Measurements from ENCODE around the gene UBE3B. TPM values are rescaled to one million over a fixed set of nuclear protein-coding genes. Genes with fewer than 3 reads are reported as not detected.

The UBE3B gene
- total RNA-seq, 1 experiment from 2014 or later, result 25.7 TPM

DNA sequence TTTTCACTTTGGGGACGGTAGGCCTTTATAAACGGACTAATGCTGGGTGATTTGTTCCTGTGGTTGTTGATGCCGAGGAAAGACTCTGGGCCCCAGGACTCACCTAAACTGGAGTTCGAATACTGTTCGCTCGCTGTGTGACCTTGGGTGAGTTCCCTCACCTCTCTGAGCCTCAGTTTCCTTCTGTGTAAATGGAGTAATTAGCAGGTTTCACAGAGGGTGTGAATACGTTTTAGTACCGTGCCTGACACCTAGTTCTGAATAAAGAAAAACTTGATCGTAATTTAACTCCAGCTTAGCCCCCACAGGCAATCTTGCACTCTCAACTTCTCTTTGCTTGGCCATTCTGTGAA, 505 bp downstream of the UBE3B start:
- DNase-seq, result no peak
- H3K9me2 ChIP-seq (replicated peaks; ENCODE audit: low read length), result no peaks in the 10 kb centered on the region
- H2AFZ ChIP-seq (ENCODE audit: low read length), result peak overlapping the region; percentile 91
- H3K4me3 ChIP-seq (ENCODE audit: low read length), result peak overlapping the region; percentile 90
- POLR2A ChIA-PET (ENCODE audit: unreplicated experiment), result no interaction called here
- no peak overlapping the region for H3K27ac ChIP-seq (ENCODE audit: low read length)
- H3K9ac ChIP-seq (ENCODE audit: low read length), result peak overlapping the region; percentile 86
- H3F3A ChIP-seq (ENCODE audit: low read length, unreplicated experiment), result no peaks in the 10 kb centered on the region
- no peaks in the 10 kb centered on the region for H3K9me3 ChIP-seq (ENCODE audit: low read length)
- CTCF ChIA-PET, result interaction anchor here (0.7 kb wide), 1 partner anchor 50 kb away, joined by 3 read pairs; no protein-coding TSS in a partner anchor
- no peaks in the 10 kb centered on the region for H3K27me3 ChIP-seq (ENCODE audit: low read length)
- no peaks in the 10 kb centered on the region for H3K36me3 ChIP-seq (ENCODE audit: low read depth, low read length)
- TF ChIP-seq EZH2 (IDR thresholded peaks at IDR 0.05; ENCODE audit: low read length, unreplicated experiment) (no peak), EZH2phosphoT487 (IDR thresholded peaks at IDR 0.05; ENCODE audit: borderline replicate concordance, low read length) (no peak)
- TF ChIP-seq, protein P1, sequence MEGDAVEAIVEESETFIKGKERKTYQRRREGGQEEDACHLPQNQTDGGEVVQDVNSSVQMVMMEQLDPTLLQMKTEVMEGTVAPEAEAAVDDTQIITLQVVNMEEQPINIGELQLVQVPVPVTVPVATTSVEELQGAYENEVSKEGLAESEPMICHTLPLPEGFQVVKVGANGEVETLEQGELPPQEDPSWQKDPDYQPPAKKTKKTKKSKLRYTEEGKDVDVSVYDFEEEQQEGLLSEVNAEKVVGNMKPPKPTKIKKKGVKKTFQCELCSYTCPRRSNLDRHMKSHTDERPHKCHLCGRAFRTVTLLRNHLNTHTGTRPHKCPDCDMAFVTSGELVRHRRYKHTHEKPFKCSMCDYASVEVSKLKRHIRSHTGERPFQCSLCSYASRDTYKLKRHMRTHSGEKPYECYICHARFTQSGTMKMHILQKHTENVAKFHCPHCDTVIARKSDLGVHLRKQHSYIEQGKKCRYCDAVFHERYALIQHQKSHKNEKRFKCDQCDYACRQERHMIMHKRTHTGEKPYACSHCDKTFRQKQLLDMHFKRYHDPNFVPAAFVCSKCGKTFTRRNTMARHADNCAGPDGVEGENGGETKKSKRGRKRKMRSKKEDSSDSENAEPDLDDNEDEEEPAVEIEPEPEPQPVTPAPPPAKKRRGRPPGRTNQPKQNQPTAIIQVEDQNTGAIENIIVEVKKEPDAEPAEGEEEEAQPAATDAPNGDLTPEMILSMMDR (conservative IDR thresholded peaks at IDR 0.05; ENCODE audit: low read depth, low read length), result no peak
- no peak for ATAC-seq
- no peaks in the 10 kb centered on the region for H4K20me1 ChIP-seq (ENCODE audit: low read length)
- peaks cover 26% of the 10 kb centered on the region for H3K4me1 ChIP-seq (ENCODE audit: insufficient read depth, low read length)
- H3K4me2 ChIP-seq (ENCODE audit: low read length), result peak overlapping the region; percentile 94
- H3K79me2 ChIP-seq (ENCODE audit: low read length), result peaks cover 68% of the 10 kb centered on the region
- TSS peak; percentile 73 for BruUV-seq (replicated peaks)
- intact Hi-C loops (cut with micrococcal nuclease), result no loop called here

DNA sequence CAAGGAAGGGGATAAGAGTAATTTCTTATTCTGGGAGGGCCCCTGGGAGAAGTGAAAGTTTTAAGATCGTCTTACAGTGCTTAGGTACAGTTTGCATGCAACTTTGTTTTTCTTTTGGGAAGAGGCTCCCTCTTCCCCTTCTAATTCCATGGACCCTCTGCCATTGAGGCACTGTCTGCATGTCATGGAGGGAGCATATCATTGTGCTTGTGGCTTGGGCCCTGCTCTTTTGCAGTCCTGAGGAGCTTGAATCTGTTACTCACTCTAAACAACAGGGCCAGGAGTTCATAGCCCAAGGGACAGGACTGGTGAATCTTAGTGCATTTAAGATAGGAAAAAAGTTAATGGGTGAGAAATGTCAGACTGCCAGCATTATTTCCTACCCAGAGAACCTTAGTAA, 2.3 kb downstream of the UBE3B start:
- Histone ChIP-seq H3K9me2 (replicated peaks; ENCODE audit: low read length) (no peaks in the 10 kb centered on the region), H2AFZ (ENCODE audit: low read length) (no peak overlapping the region), H3K9me3 (ENCODE audit: low read length) (no peaks in the 10 kb centered on the region), H4K20me1 (ENCODE audit: low read length) (no peaks in the 10 kb centered on the region), H3K79me2 (ENCODE audit: low read length) (peaks cover 49% of the 10 kb centered on the region), H3K4me1 (ENCODE audit: insufficient read depth, low read length) (peaks cover 26% of the 10 kb centered on the region), H3F3A (ENCODE audit: low read length, unreplicated experiment) (no peaks in the 10 kb centered on the region), H3K9ac (ENCODE audit: low read length) (no peak overlapping the region), H3K4me3 (ENCODE audit: low read length) (no peak overlapping the region), H3K27me3 (ENCODE audit: low read length) (no peaks in the 10 kb centered on the region), H3K36me3 (ENCODE audit: low read depth, low read length) (peaks cover 10% of the 10 kb centered on the region; the same call in 1 of the 2 replicates), H3K4me2 (ENCODE audit: low read length) (no peak overlapping the region), H3K27ac (ENCODE audit: low read length) (no peak overlapping the region)
- intact Hi-C loops (cut with micrococcal nuclease), result no loop called here
- no peak for TF ChIP-seq EZH2phosphoT487 (IDR thresholded peaks at IDR 0.05; ENCODE audit: borderline replicate concordance, low read length)
- no peak for TF ChIP-seq EZH2 (IDR thresholded peaks at IDR 0.05; ENCODE audit: low read length, unreplicated experiment)
- TF ChIP-seq, protein P1 (conservative IDR thresholded peaks at IDR 0.05; ENCODE audit: low read depth, low read length), result no peak
- ATAC-seq (no peak), DNase-seq (no peak)
- BruUV-seq (replicated peaks), result no TSS peak
- ChIA-PET CTCF (no interaction called here), POLR2A (ENCODE audit: unreplicated experiment) (no interaction called here)

DNA sequence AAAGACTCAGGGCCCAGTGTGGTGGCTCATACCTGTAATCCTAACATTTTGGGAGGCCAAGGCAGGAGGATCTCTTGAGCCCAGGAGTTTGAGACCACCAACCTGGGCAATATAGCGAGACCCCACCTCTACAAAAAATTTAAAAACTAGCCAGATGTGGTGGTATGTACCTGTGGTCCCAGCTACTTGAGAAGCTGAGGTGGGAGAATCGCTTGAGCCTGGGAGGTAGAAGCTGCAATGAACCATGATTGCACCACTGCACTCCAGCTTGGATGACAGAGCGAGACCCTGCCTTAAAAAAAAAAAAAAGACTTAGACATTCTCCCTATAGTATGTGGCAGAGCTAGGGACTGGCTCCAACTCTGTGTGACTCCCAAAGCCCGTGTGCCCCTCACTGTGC, 2.9 kb downstream of the UBE3B start:
- BruUV-seq (replicated peaks), result no TSS peak

More for the DNA sequence above, 2.9 kb downstream of the UBE3B start:
- ATAC-seq (no peak), DNase-seq (no peak)
- Histone ChIP-seq H3K27me3 (ENCODE audit: low read length) (no peaks in the 10 kb centered on the region), H3K4me1 (ENCODE audit: insufficient read depth, low read length) (peaks cover 25% of the 10 kb centered on the region), H3K36me3 (ENCODE audit: low read depth, low read length) (peaks cover 15% of the 10 kb centered on the region), H3K4me3 (ENCODE audit: low read length) (no peak overlapping the region), H3K9me3 (ENCODE audit: low read length) (no peaks in the 10 kb centered on the region), H3K4me2 (ENCODE audit: low read length) (no peak overlapping the region), H2AFZ (ENCODE audit: low read length) (no peak overlapping the region), H3K79me2 (ENCODE audit: low read length) (peaks cover 44% of the 10 kb centered on the region), H3K9ac (ENCODE audit: low read length) (no peak overlapping the region), H4K20me1 (ENCODE audit: low read length) (no peaks in the 10 kb centered on the region), H3K9me2 (replicated peaks; ENCODE audit: low read length) (no peaks in the 10 kb centered on the region), H3F3A (ENCODE audit: low read length, unreplicated experiment) (no peaks in the 10 kb centered on the region), H3K27ac (ENCODE audit: low read length) (no peak overlapping the region)
- ChIA-PET POLR2A (ENCODE audit: unreplicated experiment) (no interaction called here), CTCF (interaction anchor here (0.6 kb wide), 1 partner anchor 47 kb away, joined by 3 read pairs; no protein-coding TSS in a partner anchor)
- TF ChIP-seq EZH2phosphoT487 (IDR thresholded peaks at IDR 0.05; ENCODE audit: borderline replicate concordance, low read length) (no peak), EZH2 (IDR thresholded peaks at IDR 0.05; ENCODE audit: low read length, unreplicated experiment) (no peak)
- TF ChIP-seq, protein P1 (conservative IDR thresholded peaks at IDR 0.05; ENCODE audit: low read depth, low read length), result no peak
- intact Hi-C loops (cut with micrococcal nuclease), result no loop called here

Data from PC-3 (cell line).